Neural cell (in vitro differentiated cells): ENCODE data around the gene PTPRD.

Source experiments
- CTCF ChIP-seq: fragments of 450-650 bp; IDR thresholded peaks from 2 replicates; pipeline ENCODE4 v1.5.1; 2014; ENCODE audit warnings: antibody characterized with exemption, mild to moderate bottlenecking, moderate library complexity; ENCODE audit not compliant: poor library complexity, severe bottlenecking
- EP300 ChIP-seq: fragments of 450-650 bp; conservative IDR thresholded peaks from 2 replicates; pipeline ENCODE4 v1.6.1; 2014; ENCODE audit warnings: antibody characterized with exemption, mild to moderate bottlenecking, moderate library complexity; ENCODE audit not compliant: poor library complexity, severe bottlenecking
- EZH2 ChIP-seq: fragments of 200-600, 300-800 bp; shearing (Covaris generic), sonication (generic); IDR thresholded peaks from 2 replicates; pipeline ENCODE4 v1.6.1; 2014; ENCODE audit warnings: antibody characterized with exemption, low read length, borderline replicate concordance, mild to moderate bottlenecking; ENCODE audit not compliant: insufficient read depth, poor library complexity, severe bottlenecking
- MXI1 ChIP-seq: fragments of 450-650 bp; conservative IDR thresholded peaks from 2 replicates; pipeline ENCODE4 v1.6.1; 2014; ENCODE audit warnings: antibody characterized with exemption, mild to moderate bottlenecking; ENCODE audit not compliant: poor library complexity, severe bottlenecking
- POLR2AphosphoS5 ChIP-seq: IDR thresholded peaks from 2 replicates; pipeline ENCODE4 v1.6.1; 2012
- RAD21 ChIP-seq: fragments of 450-650 bp; conservative IDR thresholded peaks from 2 replicates; pipeline ENCODE4 v1.6.1; 2014; ENCODE audit warnings: antibody characterized with exemption, mild to moderate bottlenecking, moderate library complexity
- REST ChIP-seq: IDR thresholded peaks from 2 replicates; pipeline ENCODE4 v1.6.1; 2012; ENCODE audit warnings: borderline replicate concordance
- TAF1 ChIP-seq: IDR thresholded peaks from 2 replicates; pipeline ENCODE4 v1.6.1; 2012; ENCODE audit warnings: low read depth

GRCh38 chr9:8822667-8823025 is 1790.2 kb downstream of the PTPRD start:
- TF ChIP-seq RAD21 (no peak), TAF1 (no peak), POLR2AphosphoS5 (no peak), CTCF (no peak), EP300 (no peak), REST (no peak), EZH2 (no peak), MXI1 (no peak)
